ENCODE measurements around the gene XRCC4.

XRCC4 gene

DNA sequence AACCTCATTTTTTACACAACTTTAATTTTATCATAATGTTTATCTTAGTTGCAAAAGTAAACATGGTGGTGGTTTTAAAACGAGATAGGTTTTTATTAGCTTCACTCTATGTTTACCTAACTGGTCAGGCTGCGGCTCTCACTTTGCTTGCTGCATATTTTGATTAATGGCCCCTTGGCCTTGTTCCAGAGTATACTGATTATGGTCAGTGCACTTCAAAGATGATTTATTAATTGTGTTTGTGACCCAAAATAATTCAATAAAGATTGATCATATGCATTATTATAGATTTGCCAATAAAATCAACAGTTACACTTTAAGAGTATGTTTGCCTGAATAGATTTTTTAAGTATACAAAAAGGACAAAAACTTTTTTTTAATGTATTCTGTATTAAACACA is 188.0 kb downstream of the XRCC4 start (continued):
- TF ChIP-seq KLF1 (tag by site-specific recombination; IDR thresholded peaks at IDR 0.05) (0 out of 2 replicates have a peak, but pooled peaks have one; percentile 39), ZEB2 (tag by site-specific recombination; IDR thresholded peaks at IDR 0.05) (peak; percentile 84), RBAK (tag by site-specific recombination; IDR thresholded peaks at IDR 0.05) (no peak), ZNF311 (tag by site-specific recombination; IDR thresholded peaks at IDR 0.05; ENCODE audit: borderline replicate concordance) (no peak), SETDB1 (IDR thresholded peaks at IDR 0.05; ENCODE audit: insufficient read length, low read length) (no peak), ZNF114 (tag by site-specific recombination; IDR thresholded peaks at IDR 0.05) (no peak), KLF16 (tag by site-specific recombination; IDR thresholded peaks at IDR 0.05) (no peak), ZNF677 (tag by site-specific recombination; IDR thresholded peaks at IDR 0.05) (no peak), ZNF24 (tag by site-specific recombination; IDR thresholded peaks at IDR 0.05) (peak; percentile 83; the same call in 1 of the 2 replicates), GLI2 (tag by site-specific recombination; IDR thresholded peaks at IDR 0.05; ENCODE audit: borderline replicate concordance, low read depth) (peak; percentile 87), ZNF354C (tag by site-specific recombination; IDR thresholded peaks at IDR 0.05; ENCODE audit: borderline replicate concordance, low read depth) (no peak), SCRT1 (tag by site-specific recombination; IDR thresholded peaks at IDR 0.05; ENCODE audit: borderline replicate concordance) (no peak), ZNF121 (tag by site-specific recombination; IDR thresholded peaks at IDR 0.05) (peak; percentile 9; the same call in 1 of the 2 replicates), TCF7L2 (IDR thresholded peaks at IDR 0.05; ENCODE audit: borderline replicate concordance, low read depth, low read length) (peak; percentile 91), ZNF624 (tag by site-specific recombination; IDR thresholded peaks at IDR 0.05) (no peak), SP7 (tag by site-specific recombination; IDR thresholded peaks at IDR 0.05) (peak; percentile 79), GLIS2 (tag by site-specific recombination; IDR thresholded peaks at IDR 0.05) (no peak), ZNF394 (tag by site-specific recombination; IDR thresholded peaks at IDR 0.05; ENCODE audit: borderline replicate concordance) (peak; percentile 60), ZNF830 (tag by site-specific recombination; IDR thresholded peaks at IDR 0.05; ENCODE audit: low read depth) (no peak), ZNF221 (tag by site-specific recombination; IDR thresholded peaks at IDR 0.05; ENCODE audit: borderline replicate concordance) (no peak), ZNF610 (tag by site-specific recombination; IDR thresholded peaks at IDR 0.05; ENCODE audit: borderline replicate concordance) (peak; percentile 69; the same call in 1 of the 2 replicates), ZNF146 (tag by site-specific recombination; IDR thresholded peaks at IDR 0.05) (no peak)
- TF ChIP-seq, protein P1, sequence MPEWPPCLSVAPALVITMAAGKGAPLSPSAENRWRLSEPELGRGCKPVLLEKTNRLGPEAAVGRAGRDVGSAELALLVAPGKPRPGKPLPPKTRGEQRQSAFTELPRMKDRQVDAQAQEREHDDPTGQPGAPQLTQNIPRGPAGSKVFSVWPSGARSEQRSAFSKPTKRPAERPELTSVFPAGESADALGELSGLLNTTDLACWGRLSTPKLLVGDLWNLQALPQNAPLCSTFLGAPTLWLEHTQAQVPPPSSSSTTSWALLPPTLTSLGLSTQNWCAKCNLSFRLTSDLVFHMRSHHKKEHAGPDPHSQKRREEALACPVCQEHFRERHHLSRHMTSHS (tag by site-specific recombination; IDR thresholded peaks at IDR 0.05), result peak; percentile 63; the same call in 1 of the 2 replicates
- TF ChIP-seq, protein P2, sequence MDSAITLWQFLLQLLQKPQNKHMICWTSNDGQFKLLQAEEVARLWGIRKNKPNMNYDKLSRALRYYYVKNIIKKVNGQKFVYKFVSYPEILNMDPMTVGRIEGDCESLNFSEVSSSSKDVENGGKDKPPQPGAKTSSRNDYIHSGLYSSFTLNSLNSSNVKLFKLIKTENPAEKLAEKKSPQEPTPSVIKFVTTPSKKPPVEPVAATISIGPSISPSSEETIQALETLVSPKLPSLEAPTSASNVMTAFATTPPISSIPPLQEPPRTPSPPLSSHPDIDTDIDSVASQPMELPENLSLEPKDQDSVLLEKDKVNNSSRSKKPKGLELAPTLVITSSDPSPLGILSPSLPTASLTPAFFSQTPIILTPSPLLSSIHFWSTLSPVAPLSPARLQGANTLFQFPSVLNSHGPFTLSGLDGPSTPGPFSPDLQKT (IDR thresholded peaks at IDR 0.05; ENCODE audit: borderline replicate concordance, low read depth, low read length), result no peak
- TF ChIP-seq, protein P3, sequence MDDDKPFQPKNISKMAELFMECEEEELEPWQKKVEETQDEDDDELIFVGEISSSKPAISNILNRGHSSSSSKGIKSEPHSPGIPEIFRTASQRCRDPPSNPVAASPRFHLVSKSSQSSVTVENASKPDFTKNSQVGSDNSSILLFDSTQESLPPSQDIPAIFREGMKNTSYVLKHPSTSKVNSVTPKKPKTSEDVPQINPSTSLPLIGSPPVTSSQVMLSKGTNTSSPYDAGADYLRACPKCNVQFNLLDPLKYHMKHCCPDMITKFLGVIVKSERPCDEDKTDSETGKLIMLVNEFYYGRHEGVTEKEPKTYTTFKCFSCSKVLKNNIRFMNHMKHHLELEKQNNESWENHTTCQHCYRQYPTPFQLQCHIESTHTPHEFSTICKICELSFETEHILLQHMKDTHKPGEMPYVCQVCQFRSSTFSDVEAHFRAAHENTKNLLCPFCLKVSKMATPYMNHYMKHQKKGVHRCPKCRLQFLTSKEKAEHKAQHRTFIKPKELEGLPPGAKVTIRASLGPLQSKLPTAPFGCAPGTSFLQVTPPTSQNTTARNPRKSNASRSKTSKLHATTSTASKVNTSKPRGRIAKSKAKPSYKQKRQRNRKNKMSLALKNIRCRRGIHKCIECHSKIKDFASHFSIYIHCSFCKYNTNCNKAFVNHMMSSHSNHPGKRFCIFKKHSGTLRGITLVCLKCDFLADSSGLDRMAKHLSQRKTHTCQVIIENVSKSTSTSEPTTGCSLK (tag by site-specific recombination; IDR thresholded peaks at IDR 0.05), result no peak
- TF ChIP-seq, protein P4, sequence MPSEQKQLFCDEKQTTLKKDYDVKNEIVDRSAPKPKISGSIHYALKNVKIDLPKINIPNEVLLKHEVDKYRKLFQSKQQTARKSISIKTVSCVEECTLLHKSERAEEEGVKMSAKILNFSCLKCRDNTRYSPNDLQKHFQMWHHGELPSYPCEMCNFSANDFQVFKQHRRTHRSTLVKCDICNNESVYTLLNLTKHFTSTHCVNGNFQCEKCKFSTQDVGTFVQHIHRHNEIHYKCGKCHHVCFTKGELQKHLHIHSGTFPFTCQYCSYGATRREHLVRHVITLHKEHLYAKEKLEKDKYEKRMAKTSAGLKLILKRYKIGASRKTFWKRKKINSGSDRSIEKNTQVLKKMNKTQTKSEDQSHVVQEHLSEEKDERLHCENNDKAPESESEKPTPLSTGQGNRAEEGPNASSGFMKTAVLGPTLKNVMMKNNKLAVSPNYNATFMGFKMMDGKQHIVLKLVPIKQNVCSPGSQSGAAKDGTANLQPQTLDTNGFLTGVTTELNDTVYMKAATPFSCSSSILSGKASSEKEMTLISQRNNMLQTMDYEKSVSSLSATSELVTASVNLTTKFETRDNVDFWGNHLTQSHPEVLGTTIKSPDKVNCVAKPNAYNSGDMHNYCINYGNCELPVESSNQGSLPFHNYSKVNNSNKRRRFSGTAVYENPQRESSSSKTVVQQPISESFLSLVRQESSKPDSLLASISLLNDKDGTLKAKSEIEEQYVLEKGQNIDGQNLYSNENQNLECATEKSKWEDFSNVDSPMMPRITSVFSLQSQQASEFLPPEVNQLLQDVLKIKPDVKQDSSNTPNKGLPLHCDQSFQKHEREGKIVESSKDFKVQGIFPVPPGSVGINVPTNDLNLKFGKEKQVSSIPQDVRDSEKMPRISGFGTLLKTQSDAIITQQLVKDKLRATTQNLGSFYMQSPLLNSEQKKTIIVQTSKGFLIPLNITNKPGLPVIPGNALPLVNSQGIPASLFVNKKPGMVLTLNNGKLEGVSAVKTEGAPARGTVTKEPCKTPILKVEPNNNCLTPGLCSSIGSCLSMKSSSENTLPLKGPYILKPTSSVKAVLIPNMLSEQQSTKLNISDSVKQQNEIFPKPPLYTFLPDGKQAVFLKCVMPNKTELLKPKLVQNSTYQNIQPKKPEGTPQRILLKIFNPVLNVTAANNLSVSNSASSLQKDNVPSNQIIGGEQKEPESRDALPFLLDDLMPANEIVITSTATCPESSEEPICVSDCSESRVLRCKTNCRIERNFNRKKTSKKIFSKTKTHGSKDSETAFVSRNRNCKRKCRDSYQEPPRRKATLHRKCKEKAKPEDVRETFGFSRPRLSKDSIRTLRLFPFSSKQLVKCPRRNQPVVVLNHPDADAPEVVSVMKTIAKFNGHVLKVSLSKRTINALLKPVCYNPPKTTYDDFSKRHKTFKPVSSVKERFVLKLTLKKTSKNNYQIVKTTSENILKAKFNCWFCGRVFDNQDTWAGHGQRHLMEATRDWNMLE (tag by site-specific recombination; conservative IDR thresholded peaks at IDR 0.05; ENCODE audit: low read depth), result peak; percentile 33; the same call in 1 of the 2 replicates
- TF ChIP-seq, protein P5, sequence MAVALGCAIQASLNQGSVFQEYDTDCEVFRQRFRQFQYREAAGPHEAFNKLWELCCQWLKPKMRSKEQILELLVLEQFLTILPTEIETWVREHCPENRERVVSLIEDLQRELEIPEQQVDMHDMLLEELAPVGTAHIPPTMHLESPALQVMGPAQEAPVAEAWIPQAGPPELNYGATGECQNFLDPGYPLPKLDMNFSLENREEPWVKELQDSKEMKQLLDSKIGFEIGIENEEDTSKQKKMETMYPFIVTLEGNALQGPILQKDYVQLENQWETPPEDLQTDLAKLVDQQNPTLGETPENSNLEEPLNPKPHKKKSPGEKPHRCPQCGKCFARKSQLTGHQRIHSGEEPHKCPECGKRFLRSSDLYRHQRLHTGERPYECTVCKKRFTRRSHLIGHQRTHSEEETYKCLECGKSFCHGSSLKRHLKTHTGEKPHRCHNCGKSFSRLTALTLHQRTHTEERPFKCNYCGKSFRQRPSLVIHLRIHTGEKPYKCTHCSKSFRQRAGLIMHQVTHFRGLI (tag by site-specific recombination; IDR thresholded peaks at IDR 0.05), result peak; percentile 36; the same call in 1 of the 2 replicates
